RWPE2 (cell line): ENCODE measurements around the gene TTR.

Source experiments
- ATAC-seq: fragments of 200-7000 bp; cut with Tn5 transposase; 3 replicates; pipeline ENCODE4 v1.9.1; 2021; ENCODE audit warnings: low read depth
- DNase-seq: peaks from one replicate; pipeline ENCODE4 v3.0.0-alpha.2; 2020; ENCODE audit warnings: low spot score
- H3K27ac ChIP-seq: fragments of 450-650 bp; 2 replicates; pipeline ENCODE4 v1.5.1; 2017; ENCODE audit warnings: mild to moderate bottlenecking; ENCODE audit not compliant: poor library complexity, severe bottlenecking
- H3K27me3 ChIP-seq: fragments of 250-450 bp; sonication (Bioruptor Pico); 2 replicates; pipeline ENCODE4 v1.5.1; 2021; ENCODE audit warnings: mild to moderate bottlenecking, moderate library complexity; ENCODE audit not compliant: insufficient read depth, poor library complexity, severe bottlenecking
- H3K36me3 ChIP-seq: fragments of 250-450 bp; sonication (Bioruptor Pico); 2 replicates; pipeline ENCODE4 v1.5.1; 2020; ENCODE audit warnings: low read depth, mild to moderate bottlenecking, moderate library complexity
- H3K4me1 ChIP-seq: fragments of 250-450 bp; sonication (Bioruptor Pico); 2 replicates; pipeline ENCODE4 v1.5.1; 2021; ENCODE audit warnings: mild to moderate bottlenecking, moderate library complexity; ENCODE audit not compliant: insufficient read depth, poor library complexity, severe bottlenecking
- H3K4me3 ChIP-seq: fragments of 250-450 bp; sonication (Bioruptor Pico); 2 replicates; pipeline ENCODE4 v1.5.1; 2021; ENCODE audit warnings: mild to moderate bottlenecking, moderate library complexity; ENCODE audit not compliant: severe bottlenecking
- H3K9me3 ChIP-seq: fragments of 250-450 bp; sonication (Bioruptor Pico); 2 replicates; pipeline ENCODE4 v1.5.1; 2021; ENCODE audit warnings: mild to moderate bottlenecking, moderate library complexity; ENCODE audit not compliant: severe bottlenecking
- CTCF ChIP-seq: fragments of 450-650 bp; IDR thresholded peaks from one replicate; pipeline ENCODE4 v1.5.1; 2017; ENCODE audit warnings: mild to moderate bottlenecking, moderate library complexity; ENCODE audit not compliant: poor library complexity, severe bottlenecking

The TTR gene

GRCh38 chr18:31626409-31626808, 34.7 kb downstream of the TTR start:
- Histone ChIP-seq H3K9me3 (no peaks in the 10 kb centered on the region), H3K4me1 (no peaks in the 10 kb centered on the region), H3K36me3 (0 out of 2 replicates have a peak, but pooled peaks cover 2% of the 10 kb centered on the region), H3K4me3 (no peak overlapping the region), H3K27me3 (no peaks in the 10 kb centered on the region), H3K27ac (no peak overlapping the region)
- peak; percentile 7 for TF ChIP-seq CTCF
- ATAC-seq (no peak), DNase-seq (no peak)

- ATAC-seq (no peak), DNase-seq (no peak)
- Histone ChIP-seq H3K9me3 (no peaks in the 10 kb centered on the region), H3K27ac (no peak overlapping the region), H3K27me3 (no peaks in the 10 kb centered on the region), H3K4me3 (no peak overlapping the region), H3K36me3 (no peaks in the 10 kb centered on the region; the same call in 1 of the 2 replicates), H3K4me1 (no peaks in the 10 kb centered on the region)
- no peak for TF ChIP-seq CTCF
Measured at GRCh38 chr18:31630549-31630948, 38.9 kb downstream of the TTR start.

- Histone ChIP-seq H3K27me3 (no peaks in the 10 kb centered on the region), H3K4me1 (no peaks in the 10 kb centered on the region), H3K4me3 (no peak overlapping the region), H3K9me3 (no peaks in the 10 kb centered on the region), H3K27ac (no peak overlapping the region), H3K36me3 (no peaks in the 10 kb centered on the region; the same call in 1 of the 2 replicates)
- ATAC-seq = no peak
- no peak for DNase-seq
- no peak for TF ChIP-seq CTCF
Measured at GRCh38 chr18:31631526-31631925, 39.8 kb downstream of the TTR start.

- no peaks in the 10 kb centered on the region for H3K27me3 ChIP-seq
- H3K9me3 ChIP-seq = no peaks in the 10 kb centered on the region
- TF ChIP-seq CTCF = no peak
- no peaks in the 10 kb centered on the region for H3K4me1 ChIP-seq
- H3K36me3 ChIP-seq = peaks cover 4% of the 10 kb centered on the region; the same call in 1 of the 2 replicates
- ATAC-seq = no peak
- no peak overlapping the region for H3K4me3 ChIP-seq
- DNase-seq = no peak
- H3K27ac ChIP-seq = no peak overlapping the region
Measured at GRCh38 chr18:31632356-31632755, 40.7 kb downstream of the TTR start.

- ATAC-seq (no peak), DNase-seq (no peak)
- Histone ChIP-seq H3K27ac (no peak overlapping the region), H3K9me3 (no peaks in the 10 kb centered on the region), H3K4me3 (no peak overlapping the region), H3K27me3 (no peaks in the 10 kb centered on the region), H3K36me3 (peaks cover 4% of the 10 kb centered on the region), H3K4me1 (no peaks in the 10 kb centered on the region)
- TF ChIP-seq CTCF = no peak
Measured at GRCh38 chr18:31633392-31634330, 42.0 kb downstream of the TTR start.
